Hematopoietic multipotent progenitor cell treated with erythropoietin and hydrocortisone succinate and interleukin-3 and kit ligand, for 17 days (in vitro differentiated cells): ENCODE measurements around the gene PCDH17.

Experiments used
- DNase-seq: peaks from one replicate; pipeline ENCODE4 v3.0.0-alpha.2; 2015; ENCODE audit warnings: low spot score

Gene PCDH17

DNA sequence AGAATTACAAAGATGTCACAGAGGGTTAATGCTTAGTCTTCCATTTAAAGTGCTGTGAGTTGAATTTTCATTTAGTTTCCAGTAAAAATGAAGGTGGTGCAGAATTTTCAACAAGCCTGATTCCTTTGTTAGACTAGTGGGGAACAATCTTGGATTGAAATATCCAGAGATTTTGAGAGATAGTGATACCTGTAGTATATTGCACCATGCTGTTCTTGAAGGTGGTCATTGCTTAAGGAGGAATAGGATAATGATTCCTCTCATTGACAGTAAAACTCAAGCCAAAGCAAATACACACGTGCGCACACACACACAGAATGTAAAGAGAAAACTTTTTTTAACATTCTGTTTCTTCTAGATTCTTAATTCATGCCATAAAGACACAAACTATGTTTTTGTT lies 5.3 kb downstream of the PCDH17 start:
- DNase-seq: no peak

DNA sequence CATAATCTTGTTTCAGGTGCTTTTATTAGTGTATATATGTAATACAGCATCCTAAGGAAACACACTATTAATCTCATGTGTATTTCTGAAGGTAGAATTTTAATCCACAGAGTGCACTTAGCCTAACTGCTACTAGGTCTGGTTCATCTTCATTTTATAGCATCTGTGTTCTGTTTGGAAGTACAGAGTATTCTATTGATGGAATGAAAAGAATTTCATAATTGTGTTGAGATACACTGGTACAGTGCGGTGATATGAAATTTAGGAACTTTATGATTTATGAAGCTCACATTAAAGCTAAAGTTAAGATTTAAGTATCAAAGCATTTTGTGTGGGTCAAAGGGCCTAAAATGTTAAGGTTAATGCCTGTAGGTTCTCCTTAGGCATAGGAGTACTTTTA lies 6.0 kb downstream of the PCDH17 start:
- no peak for DNase-seq

DNA sequence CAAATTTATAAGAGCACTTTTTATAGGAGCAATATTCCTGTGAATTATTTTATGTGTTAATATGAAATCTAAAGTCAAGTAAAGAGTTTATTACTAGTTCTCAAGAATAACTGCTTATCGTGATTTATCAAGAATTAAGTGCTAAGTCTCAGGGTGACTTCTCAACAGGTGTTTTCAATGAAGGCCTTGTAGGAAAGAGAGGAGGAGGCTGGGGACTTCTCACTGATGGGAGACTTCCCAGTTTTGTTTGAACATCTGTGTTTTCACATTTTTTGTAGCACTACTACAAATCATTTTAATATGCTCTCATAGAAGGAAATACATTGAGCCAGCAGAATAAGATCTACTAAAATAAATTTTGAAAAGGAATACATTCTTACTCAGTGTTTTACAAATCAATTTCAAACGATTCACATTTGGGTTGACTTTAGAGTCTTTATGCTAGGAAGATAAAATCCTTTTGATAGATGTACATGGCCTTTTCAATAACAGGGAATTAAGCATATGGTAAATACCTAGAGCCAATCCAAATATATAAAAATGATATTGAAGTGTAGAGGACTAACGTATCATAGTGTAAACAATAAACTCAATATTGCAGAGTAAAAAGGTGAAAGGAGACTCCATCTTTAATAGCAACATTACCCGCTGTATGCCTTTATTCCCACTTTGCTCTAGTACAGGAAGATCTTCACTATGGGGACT lies 6.8 kb downstream of the PCDH17 start:
- no peak for DNase-seq

DNA sequence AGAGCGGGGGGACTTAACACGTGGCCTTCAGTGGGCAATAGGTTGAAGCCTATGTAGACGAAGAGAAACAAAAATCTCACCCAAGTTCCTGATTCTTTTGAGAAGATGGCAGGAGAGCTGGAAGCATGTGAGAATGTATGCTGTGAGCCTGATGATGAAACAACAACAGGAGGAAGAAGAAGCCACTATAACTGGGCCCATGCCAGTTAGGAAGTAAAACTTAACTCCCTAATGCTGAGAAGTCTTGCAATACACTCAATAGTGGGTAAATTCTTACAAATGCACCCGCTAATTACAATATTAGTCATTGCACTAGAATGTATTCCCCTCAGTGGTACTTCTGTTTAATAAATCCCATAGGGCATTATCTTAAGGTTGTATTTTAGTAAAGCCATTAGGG lies 9.1 kb downstream of the PCDH17 start:
- no peak for DNase-seq

DNA sequence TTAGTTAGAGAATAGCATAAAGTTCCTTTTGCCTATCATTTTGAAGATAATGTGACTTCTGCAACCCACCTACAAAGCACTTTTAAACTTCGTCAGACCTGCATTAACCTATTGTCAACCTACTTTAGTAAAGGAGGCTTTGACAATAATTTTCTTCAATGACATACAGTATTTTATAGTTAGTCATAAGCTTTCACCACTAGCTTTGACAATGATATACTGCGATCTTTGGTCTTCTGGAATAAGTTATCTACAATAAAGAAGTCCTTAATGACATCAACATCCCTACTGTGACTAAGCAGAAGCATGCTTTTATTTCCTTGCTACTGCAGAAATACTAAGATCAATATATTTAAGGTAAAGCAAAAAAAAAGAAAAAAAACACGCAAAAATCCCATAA lies 9.5 kb downstream of the PCDH17 start:
- no peak for DNase-seq

DNA sequence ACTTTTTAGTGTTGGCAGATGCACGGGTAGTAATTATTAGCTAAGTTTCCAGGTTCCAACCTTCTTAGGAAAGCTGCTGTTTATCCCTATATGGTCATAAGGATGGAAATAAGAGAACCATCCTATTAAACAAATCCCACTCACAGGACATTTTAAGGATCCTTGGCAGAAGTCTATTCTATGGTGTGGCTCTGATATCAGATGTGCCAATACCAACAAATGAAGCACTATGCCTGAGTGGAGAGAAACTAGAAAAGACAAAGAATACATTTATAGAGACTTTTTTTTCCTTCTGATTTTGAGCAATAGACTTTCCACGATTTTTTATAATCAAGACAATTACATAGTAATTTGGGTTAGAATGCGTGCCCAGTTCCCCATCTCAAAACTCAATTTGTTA lies 12.6 kb downstream of the PCDH17 start:
- DNase-seq: no peak

DNA sequence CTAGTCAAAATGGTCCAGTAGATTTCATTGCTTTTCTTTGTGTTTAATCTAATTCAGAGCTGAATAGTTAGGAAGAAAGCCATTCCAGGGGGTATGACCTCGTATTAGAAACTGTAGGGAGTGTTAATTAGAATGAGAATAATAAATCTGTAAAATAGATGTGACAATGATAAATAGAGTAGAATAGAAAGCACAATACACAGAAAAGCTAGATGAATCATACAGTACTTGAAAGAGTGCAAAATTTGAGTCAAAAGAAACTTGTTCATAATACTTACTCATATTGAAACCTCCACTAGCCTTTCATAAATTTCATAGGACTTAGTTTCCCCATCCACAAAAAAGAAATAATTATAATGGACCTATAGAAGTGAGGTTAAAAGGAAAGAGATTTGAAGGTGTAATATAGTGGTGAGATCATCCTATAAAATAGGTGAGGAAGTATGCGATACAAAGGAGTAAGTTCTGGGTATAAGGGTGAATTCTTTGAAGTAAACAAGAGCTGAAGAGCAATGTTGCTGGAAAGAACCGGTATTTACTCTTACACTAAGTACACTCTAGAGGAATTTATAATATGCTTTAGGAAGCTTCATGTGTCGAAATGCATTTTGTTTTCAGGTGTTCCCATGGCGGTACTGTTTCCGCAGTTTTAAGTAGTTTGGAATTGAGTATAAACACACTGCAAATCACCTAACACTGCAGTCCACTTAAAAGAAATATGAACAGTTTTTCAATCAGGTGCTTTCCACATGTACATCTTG lies 21.9 kb downstream of the PCDH17 start:
- DNase-seq: no peak

DNA sequence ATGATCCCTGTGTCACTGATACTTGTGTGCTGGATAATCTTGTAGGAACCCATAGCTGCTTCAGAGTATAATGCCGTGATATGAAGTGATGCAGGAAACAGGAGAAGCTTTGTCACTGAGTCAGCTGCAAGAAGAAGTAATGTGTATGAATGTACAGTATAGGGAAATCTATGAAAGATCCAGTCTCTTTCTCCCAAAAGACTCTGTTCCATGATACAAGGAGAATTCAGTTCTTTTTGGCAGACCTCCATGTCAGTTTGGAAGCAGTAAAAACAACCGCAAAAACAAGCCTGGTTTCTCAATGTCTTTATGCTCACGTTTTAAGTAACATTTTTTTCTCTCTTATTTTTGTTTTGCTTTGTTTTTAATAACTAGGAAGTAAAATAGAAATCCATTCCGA lies 33.9 kb downstream of the PCDH17 start:
- DNase-seq: no peak

DNA sequence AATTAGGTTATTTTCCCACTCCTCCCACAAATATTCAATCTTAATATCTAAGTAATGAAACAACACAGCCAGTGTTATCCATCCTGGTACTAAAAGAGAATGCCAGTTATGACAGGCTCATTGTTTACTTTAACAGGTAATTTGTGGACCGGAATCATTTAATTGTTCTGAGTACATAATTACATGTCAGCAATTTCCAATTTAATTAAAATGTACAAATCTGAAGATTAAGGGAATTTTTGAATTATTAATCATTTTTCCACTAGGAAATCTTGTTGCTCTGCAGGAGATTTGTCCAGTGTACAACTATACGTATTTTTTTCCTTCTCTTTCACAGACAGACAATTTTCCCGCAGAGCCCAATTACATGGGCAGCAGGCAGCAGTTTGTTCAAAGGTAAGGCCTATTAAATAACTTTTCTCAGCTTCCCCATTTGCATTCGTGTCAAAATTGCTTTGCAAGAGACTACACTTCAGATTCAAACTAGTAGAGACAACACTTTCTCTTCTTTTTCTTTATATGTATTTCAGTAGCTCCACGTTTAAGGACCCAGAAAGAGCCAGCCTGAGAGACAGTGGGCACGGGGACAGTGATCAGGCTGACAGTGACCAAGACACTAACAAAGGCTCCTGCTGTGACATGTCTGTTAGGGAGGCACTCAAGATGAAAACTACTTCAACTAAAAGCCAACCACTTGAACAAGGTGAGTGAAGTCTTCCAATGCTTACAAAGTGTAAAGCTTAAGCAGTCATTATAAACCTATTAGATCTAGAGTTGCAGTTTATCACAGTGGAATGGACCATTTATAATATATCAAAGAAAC lies 34.8 kb downstream of the PCDH17 start:
- no peak for DNase-seq

DNA sequence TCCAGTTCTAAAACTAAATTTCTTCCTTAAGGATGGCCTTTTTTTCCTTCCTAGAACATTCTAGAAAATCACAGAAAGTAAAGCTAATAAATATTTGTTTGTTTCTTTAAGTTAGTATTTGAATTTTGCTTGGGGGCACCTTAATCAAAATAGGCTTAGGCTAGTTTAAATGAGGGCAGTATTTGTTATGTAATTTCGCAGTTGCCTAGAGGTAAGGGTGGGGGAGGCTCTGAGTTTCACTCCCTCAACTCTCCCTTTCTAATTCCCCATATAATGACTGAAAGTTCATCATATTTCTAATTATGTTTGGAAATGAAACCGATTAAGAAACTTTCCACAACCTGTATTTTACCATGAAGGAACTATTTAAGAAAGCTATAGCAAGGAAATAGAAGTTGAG lies 40.6 kb downstream of the PCDH17 start:
- no peak for DNase-seq

DNA sequence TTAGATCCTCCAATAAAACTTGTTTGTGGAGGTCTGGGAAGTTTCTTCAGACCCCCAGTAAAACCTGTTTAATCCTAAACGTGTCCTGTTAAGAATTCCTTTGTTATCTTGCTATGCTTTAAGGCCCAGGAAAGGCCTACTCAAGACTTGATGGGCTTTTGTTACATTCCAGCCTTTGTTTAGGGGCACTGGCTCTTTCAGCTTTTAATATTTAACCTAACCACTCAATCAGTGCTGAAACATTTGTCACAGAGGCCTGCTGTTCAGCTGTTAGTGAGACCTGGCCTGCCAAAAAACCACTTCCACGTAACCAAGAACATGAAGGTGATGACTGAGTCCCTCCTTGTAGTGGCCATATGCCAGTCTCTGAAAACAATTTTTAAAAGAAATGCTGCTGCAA lies 41.7 kb downstream of the PCDH17 start:
- DNase-seq: no peak

DNA sequence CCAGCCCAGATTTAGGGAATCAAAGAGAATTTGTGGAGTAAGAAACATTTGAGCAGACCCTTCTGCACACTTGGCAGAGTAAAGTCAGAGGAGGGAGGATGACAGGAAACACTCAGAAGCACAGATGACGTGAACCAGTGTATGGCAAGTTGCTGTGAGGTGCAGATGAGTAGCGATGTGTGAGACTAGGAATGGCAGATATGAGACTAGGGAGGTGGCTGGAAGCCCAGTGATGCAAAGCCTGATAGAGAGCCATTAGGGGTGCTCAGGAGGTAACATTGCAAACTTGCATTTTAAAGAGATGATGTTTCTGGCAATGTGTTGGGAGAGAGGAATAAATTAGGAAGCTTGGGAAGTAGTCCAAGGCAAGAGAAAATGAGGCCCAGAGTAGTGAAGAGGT lies 44.0 kb downstream of the PCDH17 start:
- no peak for DNase-seq

DNA sequence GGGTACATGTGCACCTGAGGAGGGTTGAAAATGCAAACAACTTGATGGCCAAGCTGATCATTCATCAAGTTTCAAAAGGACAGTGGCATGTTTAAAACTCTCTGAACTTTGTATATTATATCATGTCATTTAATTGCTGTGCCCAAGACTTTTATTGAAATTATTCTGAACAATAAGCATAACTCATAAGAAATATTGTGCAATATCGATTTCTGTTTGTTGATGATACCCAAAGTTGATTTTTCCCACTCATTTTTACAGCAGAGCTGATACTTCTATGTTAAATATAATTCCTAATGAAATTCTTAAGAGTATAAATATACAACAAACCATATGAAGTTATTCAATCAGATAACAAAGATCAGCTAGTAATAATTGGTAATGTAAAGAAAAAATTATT lies 49.1 kb downstream of the PCDH17 start:
- DNase-seq: no peak

DNA sequence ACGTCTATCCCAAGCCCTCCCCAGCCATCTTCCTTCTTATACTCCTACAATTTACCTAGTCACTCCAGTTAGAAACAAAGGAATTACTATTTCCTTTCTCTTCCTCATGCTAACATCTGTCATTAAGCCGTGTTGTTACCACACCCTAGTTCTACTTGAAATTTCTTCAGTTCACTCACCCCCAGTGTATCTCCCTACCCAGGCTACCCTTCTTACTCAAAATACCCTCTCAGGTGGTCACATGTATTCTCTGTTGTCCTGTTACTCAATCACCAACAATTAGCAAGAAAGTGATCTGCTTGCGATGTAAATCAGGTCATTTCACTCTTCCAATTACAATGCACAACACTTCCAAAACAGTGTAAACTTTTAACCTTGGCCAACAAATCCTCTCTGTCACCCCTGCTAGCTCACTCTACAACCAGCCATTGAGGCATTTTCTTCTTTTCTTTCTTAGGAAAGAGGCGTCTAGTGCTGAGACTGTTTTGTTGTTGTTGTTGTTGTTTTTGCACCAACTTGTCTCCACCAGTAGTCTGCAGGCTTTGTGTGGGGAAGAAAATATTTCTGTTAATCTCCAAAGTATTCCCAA lies 50.7 kb downstream of the PCDH17 start:
- no peak for DNase-seq

DNA sequence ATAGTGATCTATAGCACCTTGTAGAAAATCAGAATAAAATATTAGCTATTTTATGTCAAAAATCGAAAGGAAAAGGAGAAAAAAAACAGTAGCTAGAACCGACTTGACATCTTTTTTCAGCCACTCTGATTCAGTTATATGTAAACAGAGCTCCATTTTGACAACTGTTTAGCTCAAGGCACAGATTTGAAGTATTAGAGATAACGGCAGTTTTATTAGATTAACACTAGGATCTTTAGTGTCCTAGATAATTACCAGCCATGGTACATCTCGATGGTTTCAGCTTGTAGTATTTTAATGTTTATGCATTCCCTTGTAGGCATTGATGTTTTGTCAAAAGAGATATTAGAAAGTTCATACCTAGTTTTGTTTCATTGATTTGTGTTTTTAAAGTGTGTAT lies 67.3 kb downstream of the PCDH17 start:
- DNase-seq: no peak

DNA sequence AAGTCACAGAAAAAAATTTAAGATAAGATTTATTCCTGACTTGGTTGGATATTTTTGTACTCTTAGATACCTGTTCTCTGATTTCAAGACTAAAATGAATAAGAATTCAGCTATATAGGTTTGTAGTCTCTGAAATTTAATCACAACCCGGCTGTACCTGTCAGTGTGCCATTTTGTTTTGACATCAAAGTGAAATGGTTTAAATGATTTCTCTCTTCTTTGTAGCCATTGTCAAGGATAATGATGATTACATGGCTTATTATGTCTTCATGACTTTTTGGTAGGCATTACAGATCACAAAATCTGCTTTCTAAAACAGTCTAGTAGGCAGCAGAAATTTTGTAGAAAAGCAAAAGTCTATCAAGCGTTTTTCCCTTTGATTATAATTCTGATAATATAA lies 72.5 kb downstream of the PCDH17 start:
- DNase-seq: no peak

DNA sequence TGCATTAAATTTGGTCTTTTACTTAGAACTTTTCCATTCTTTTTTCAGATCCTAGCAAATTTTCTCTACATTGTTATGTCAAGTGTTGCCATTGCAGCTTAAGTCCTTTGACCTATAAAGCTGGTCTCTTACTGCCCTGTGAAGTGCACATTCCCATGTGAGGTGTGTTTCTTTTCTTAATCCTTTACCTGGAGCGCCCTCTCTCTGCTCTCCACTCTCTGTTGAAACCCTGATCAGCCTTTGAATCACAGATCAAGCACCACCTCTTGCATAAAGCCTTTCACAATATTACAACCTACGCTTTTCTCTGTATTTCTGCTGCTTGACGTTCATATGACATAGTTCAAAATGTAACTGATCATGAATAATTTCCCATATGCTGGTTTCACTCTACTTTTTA lies 84.8 kb downstream of the PCDH17 start:
- DNase-seq: no peak

DNA sequence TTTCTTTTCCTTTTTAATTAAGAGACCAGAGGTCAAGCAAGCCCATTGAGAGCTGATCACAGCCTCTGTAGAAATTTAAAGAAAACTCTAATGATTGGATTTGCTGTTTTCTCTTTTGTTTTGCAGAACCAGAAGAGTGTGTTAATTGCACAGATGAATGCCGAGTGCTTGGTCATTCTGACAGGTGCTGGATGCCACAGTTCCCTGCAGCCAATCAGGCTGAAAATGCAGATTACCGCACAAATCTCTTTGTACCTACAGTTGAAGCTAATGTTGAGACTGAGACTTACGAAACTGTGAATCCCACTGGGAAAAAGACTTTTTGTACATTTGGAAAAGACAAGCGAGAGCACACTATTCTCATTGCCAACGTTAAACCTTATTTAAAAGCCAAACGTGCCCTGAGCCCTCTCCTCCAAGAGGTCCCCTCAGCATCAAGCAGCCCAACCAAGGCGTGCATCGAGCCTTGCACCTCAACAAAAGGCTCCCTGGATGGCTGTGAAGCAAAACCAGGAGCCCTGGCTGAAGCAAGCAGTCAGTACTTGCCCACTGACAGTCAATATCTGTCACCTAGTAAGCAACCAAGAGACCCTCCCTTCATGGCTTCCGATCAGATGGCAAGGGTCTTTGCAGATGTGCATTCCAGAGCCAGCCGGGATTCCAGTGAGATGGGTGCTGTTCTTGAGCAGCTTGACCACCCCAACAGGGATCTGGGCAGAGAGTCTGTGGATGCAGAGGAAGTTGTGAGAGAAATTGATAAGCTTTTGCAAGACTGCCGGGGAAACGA lies 93.1 kb downstream of the PCDH17 start:
- no peak for DNase-seq

DNA sequence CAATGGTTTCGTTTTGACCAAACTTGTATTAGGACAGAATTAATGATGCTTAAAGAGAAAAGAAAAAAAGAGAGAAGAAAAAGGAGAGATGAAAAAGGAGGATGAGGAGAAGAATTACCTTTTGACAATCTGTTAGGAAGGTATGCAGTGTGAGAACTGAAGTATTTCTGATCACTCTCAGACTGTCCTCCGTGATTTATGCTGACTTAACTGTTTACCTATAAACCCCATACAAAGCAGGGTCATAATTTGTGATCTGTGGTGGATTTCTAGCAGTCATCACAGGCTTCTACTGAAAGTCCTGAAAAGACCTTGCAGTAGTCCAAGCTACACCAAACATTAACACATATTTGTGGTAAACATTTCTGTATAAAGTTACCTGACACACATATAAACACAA lies 93.9 kb downstream of the PCDH17 start:
- no peak for DNase-seq

DNA sequence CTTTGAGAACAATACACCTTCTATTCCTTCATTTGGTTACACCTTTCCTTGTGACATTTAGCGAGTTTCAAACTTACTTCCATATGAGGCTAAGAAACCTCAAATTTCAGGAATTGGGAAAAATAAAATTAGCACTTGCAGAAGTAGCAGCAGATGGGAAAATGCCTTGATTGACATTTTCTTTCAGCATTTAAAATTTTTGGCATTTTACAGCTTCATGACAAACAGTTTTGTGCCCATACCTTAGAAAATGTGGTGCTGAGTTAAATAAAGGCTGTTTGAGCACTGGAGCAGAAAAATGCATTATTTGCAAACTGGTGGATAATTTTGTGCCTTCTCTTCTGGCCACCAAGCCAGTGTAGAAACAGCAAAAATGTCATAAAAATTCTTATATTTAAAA lies 95.4 kb downstream of the PCDH17 start:
- DNase-seq: no peak

DNA sequence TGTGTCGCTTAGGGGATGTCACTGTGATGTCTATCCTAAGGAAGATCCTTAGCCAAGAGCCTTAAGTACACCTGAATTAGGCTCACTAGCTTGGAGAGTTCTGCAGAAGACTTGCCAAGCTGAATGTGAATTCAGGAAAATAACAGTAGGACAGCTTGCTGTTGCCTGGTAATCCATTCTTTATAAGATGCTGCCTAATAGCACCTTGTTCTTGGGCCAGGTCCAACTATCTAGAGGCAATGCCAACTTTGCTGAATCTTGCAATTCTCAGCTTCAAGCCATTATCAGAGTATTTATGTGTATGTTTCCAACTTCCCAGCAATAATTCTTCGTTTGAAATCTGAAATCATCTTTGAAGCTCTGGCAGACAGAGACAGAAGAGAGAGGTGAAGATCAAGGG lies 102.8 kb downstream of the PCDH17 start:
- DNase-seq: no peak

DNA sequence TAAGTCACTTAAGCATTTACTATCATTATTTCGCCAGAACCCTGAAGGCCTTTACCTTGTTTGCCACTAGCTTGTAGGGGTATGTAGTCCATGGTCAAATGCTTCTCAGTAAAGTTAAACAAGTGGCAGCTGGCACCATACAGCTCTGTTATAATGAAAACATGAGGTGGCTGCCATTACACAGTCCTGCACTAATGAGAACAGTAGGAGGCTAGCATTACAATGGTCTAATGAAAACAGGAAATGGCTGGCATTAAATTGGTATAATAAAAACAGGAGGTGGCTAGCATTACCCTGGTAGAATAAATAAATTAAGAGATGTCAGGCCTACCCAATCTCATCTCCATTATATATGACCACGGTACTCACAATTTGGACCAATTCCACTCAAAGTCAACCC lies 107.5 kb downstream of the PCDH17 start:
- no peak for DNase-seq
